Right lung (tissue), 5 donors: Measurements from ENCODE around the gene EDA. TPM values are rescaled to one million over a fixed set of nuclear protein-coding genes. Genes with fewer than 3 reads are reported as not detected.
"Not testable (repeated sequence)": the region's sequence is repeated elsewhere in the genome, so short reads cannot be mapped to it uniquely, and the experiment has no call there.

Experiments used
- DNase-seq, 2 donors: peaks; one replicate each; pipeline ENCODE4 v3.0.0-alpha.2; 2013
- polyA plus RNA-seq, 5 donors: library from polyadenylated mRNA; unstranded; fragments of 120-200 nt; gene quantifications; one replicate each; pipeline versions ENCODE4 v1.2.1 to v1.2.3, GENCODE V29; 2013; ENCODE audit warnings: inconsistent platforms in 1 of 5, low replicate concordance in 1 of 5; ENCODE audit not compliant: insufficient read length in 5 of 5, insufficient read depth in 1 of 5

Gene EDA
- polyA plus RNA-seq, 5 donors: 2.8 to 5.8 (median 3.7) TPM

GRCh38 chrX:69741721-69742120, 125.8 kb downstream of the EDA start:
- no peak for DNase-seq

GRCh38 chrX:69746051-69746450, 130.1 kb downstream of the EDA start:
- DNase-seq: no peak

GRCh38 chrX:69748055-69748454, 132.1 kb downstream of the EDA start:
- no peak for DNase-seq

GRCh38 chrX:69759921-69760625, 144.2 kb downstream of the EDA start:
- no peak for DNase-seq

GRCh38 chrX:69761633-69762032, 145.7 kb downstream of the EDA start:
- no peak for DNase-seq

- no peak for DNase-seq
Measured at GRCh38 chrX:69762340-69762739, 146.4 kb downstream of the EDA start.

GRCh38 chrX:69793260-69793935, 177.5 kb downstream of the EDA start:
- DNase-seq: no peak

- DNase-seq: no peak
Measured at GRCh38 chrX:69795702-69796101, 179.8 kb downstream of the EDA start.

GRCh38 chrX:69807400-69807799, 191.5 kb downstream of the EDA start:
- no peak for DNase-seq

- DNase-seq: no peak
Measured at GRCh38 chrX:69808375-69808774, 192.5 kb downstream of the EDA start.

- DNase-seq: peak; percentile 4 to 5
Measured at GRCh38 chrX:69813677-69814076, 197.8 kb downstream of the EDA start.

GRCh38 chrX:69815063-69815462, 199.2 kb downstream of the EDA start:
- DNase-seq: no peak

- DNase-seq: no peak
Measured at GRCh38 chrX:69815519-69815918, 199.6 kb downstream of the EDA start.

- no peak for DNase-seq
Measured at GRCh38 chrX:69844636-69845035, 228.7 kb downstream of the EDA start.

- not testable (repeated sequence) for DNase-seq
Measured at GRCh38 chrX:69859999-69860398, 244.1 kb downstream of the EDA start.

- no peak for DNase-seq
Measured at GRCh38 chrX:69876221-69876620, 260.3 kb downstream of the EDA start.

- no peak for DNase-seq
Measured at GRCh38 chrX:69884210-69884609, 268.3 kb downstream of the EDA start.

GRCh38 chrX:69896046-69896445, 280.1 kb downstream of the EDA start:
- no peak for DNase-seq

GRCh38 chrX:69900491-69900890, 284.6 kb downstream of the EDA start:
- no peak for DNase-seq

GRCh38 chrX:69906447-69906846, 290.5 kb downstream of the EDA start:
- no peak for DNase-seq

GRCh38 chrX:69914781-69915180, 298.9 kb downstream of the EDA start:
- DNase-seq: no peak

GRCh38 chrX:69919749-69920148, 303.8 kb downstream of the EDA start:
- DNase-seq: no peak

- DNase-seq: no peak
Measured at GRCh38 chrX:69932323-69932722, 316.4 kb downstream of the EDA start.
